Measurements from ENCODE around the gene PLEKHG5. TPM values are rescaled to one million over a fixed set of nuclear protein-coding genes. Genes with fewer than 3 reads are reported as not detected.
A peak's percentile ranks its signal among the peaks of the same experiment; 100 is the strongest.

PLEKHG5 gene
- total and polyA plus RNA-seq, 2 experiments from 2014 or later: 9.6 to 34.8 TPM

DNA sequence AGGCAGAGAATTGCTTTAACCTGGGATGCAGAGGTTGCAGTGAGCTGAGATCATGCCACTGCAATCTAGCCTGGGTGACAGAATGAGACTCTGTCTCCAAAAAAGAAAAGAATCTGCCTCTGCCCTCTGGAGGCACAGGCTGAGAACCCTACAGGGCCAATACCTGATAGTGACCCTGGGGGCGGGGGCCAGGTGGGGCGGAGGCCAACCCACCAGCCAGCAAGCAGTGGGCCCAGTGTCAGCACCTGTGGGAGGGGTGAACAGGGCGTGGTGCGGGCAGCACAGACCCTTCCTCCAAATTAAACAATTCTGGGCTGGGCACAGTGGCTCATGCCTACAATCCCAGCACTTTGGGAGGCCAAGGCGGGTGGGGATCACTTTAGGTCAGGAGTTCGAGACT is 19.0 kb upstream of the PLEKHG5 start:
- H3K4me1 ChIP-seq (ENCODE audit: low read depth): peaks cover 1% of the 10 kb centered on the region
- no peaks in the 10 kb centered on the region for H3K36me3 ChIP-seq
- no peaks in the 10 kb centered on the region for H3K9me3 ChIP-seq (ENCODE audit: low read depth)
- no peak overlapping the region for H3K27ac ChIP-seq
- TF ChIP-seq, protein P1, sequence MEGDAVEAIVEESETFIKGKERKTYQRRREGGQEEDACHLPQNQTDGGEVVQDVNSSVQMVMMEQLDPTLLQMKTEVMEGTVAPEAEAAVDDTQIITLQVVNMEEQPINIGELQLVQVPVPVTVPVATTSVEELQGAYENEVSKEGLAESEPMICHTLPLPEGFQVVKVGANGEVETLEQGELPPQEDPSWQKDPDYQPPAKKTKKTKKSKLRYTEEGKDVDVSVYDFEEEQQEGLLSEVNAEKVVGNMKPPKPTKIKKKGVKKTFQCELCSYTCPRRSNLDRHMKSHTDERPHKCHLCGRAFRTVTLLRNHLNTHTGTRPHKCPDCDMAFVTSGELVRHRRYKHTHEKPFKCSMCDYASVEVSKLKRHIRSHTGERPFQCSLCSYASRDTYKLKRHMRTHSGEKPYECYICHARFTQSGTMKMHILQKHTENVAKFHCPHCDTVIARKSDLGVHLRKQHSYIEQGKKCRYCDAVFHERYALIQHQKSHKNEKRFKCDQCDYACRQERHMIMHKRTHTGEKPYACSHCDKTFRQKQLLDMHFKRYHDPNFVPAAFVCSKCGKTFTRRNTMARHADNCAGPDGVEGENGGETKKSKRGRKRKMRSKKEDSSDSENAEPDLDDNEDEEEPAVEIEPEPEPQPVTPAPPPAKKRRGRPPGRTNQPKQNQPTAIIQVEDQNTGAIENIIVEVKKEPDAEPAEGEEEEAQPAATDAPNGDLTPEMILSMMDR (IDR thresholded peaks at IDR 0.05; ENCODE audit: low read depth, low read length): no peak
- no peaks in the 10 kb centered on the region for H3K27me3 ChIP-seq
- no peak for DNase-seq (ENCODE audit: low read depth in 1 of 2, low spot score in 1 of 2)
- H3K4me3 ChIP-seq: no peak overlapping the region

DNA sequence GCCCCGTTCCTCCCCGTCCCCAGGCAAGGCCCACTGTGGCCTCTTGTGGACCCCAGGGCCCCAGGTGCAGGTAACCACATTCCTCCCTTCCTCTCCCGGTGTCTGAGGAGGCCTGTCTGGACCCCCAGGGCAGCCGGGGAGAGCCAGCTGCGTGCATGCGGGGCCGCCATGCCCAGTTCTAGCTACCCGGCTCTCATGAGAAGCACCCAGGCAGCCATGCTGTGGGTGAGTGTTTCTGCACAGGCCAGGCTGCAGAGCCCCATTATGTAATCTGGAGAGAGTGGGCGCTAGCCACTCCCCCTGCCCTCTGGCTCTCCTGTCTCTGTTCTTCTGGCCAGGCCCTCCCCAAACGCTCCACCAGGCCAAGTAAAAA is 18.4 kb upstream of the PLEKHG5 start:
- Histone ChIP-seq H3K9me3 (ENCODE audit: low read depth) (no peaks in the 10 kb centered on the region), H3K4me3 (no peak overlapping the region), H3K4me1 (ENCODE audit: low read depth) (no peaks in the 10 kb centered on the region), H3K27ac (no peak overlapping the region), H3K36me3 (no peaks in the 10 kb centered on the region), H3K27me3 (no peaks in the 10 kb centered on the region)
- peak in 1 of 2 donors; percentile 35 for DNase-seq (ENCODE audit: low read depth in 1 of 2, low spot score in 1 of 2)
- TF ChIP-seq, protein P1 (IDR thresholded peaks at IDR 0.05; ENCODE audit: low read depth, low read length): no peak

DNA sequence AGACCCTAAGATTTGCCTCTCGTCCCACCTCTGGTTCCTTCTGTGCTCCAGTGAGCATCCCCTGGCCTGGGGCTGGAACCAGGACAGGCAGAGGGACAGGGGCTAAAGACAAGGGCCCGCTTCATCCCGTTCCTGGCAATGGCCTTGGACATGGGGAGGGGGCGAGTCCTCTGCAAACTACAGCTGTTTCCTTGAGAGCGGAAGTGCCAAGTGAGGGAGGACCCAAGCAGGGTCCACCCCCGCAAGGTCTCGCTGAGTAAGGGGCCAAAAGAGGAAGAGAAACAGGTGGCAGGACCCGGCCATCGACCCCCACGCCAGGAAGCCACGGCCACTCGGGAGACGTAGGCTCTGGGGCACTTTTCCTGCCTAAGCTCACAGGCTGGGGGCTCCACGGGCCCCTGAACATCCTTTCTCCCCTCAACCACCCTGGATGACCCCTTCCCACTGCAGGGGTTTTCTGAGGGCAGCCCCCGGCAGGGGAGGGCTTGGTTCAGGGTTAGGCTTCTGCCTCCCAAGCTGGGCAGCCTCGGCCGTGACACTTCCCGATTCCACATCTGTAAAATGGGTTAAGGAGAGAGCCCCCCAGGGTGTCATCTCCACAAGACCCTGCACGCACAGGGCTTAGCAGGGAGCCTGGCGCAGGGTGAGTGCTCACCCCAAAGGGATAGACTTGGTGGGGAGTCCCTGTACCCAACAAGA is 17.9 kb upstream of the PLEKHG5 start:
- no peak for DNase-seq (ENCODE audit: low read depth in 1 of 2, low spot score in 1 of 2)
- no peaks in the 10 kb centered on the region for H3K4me1 ChIP-seq (ENCODE audit: low read depth)
- TF ChIP-seq, protein P1 (IDR thresholded peaks at IDR 0.05; ENCODE audit: low read depth, low read length): no peak

DNA sequence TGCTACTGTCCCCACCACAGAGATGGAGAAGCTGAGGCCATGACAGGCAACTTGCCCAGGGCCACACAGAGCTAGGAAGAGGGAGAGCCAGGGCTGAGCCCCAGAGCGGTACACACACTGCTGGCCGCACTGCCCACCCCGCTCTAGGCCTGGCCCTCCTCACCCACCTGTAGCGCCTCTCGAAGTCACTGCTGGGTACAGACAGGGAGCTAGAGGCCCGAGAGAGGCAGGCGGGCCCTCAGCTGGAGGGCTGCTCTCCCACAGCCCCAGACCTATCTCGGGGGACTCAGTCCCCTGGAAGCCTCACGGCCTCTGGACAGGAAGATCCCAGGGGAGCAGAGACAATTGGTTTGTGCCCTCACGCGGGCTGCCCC is 17.3 kb upstream of the PLEKHG5 start:
- H3K9me3 ChIP-seq (ENCODE audit: low read depth): no peaks in the 10 kb centered on the region
- no peak for DNase-seq (ENCODE audit: low read depth in 1 of 2, low spot score in 1 of 2)
- H3K36me3 ChIP-seq: no peaks in the 10 kb centered on the region
- no peak overlapping the region for H3K4me3 ChIP-seq
- H3K27ac ChIP-seq: no peak overlapping the region
- TF ChIP-seq, protein P1 (IDR thresholded peaks at IDR 0.05; ENCODE audit: low read depth, low read length): no peak
- H3K4me1 ChIP-seq (ENCODE audit: low read depth): no peaks in the 10 kb centered on the region
- H3K27me3 ChIP-seq: no peaks in the 10 kb centered on the region

More for the DNA sequence above, 17.9 kb upstream of the PLEKHG5 start:
- no peak overlapping the region for H3K4me3 ChIP-seq
- H3K36me3 ChIP-seq: no peaks in the 10 kb centered on the region
- no peaks in the 10 kb centered on the region for H3K27me3 ChIP-seq
- H3K27ac ChIP-seq: no peak overlapping the region
- no peaks in the 10 kb centered on the region for H3K9me3 ChIP-seq (ENCODE audit: low read depth)

DNA sequence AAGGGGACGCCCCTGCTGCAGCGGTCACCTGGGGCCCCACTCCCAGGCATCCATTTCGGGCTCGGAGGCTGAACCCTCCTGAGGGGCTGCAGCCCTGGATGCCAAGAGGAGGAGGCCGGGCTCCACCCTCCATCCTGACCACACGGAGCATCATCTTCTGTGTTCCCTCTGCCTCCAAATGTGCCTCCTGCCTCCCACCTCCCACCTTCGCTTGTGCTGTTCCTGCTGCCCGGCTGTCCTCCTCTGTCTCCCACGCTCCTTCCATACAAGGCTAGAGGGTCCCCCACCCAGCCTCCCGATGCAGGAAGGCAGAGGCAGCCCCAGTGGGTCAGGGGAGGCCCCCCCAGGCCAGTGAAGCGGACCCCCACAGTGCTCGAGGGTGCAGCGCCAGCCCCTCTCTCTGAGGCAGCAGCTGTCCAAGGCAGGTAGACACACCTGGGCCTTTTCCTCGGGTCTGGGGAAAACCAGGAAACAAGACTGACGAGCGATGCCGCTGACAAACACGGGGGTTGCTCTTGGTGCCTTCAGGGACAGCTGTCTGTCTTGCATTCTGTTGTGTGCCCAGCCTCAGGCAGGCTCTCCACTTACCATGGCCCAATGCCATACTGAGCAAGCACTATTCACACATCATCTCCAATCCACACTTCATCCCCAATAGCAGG is 16.8 kb upstream of the PLEKHG5 start:
- Histone ChIP-seq H3K27ac (no peak overlapping the region), H3K9me3 (ENCODE audit: low read depth) (no peaks in the 10 kb centered on the region), H3K36me3 (no peaks in the 10 kb centered on the region), H3K4me3 (no peak overlapping the region), H3K4me1 (ENCODE audit: low read depth) (no peaks in the 10 kb centered on the region), H3K27me3 (no peaks in the 10 kb centered on the region)
- DNase-seq (ENCODE audit: low read depth in 1 of 2, low spot score in 1 of 2): no peak
- TF ChIP-seq, protein P1 (IDR thresholded peaks at IDR 0.05; ENCODE audit: low read depth, low read length): no peak

Measured in cardiac muscle cell (in vitro differentiated cells and primary cell).